Measurements from ENCODE around the gene ASCC2.

Gene ASCC2

GRCh38 chr22:29753808-29754657 is 84.0 kb downstream of the ASCC2 start:
- DNase-seq, result no peak

GRCh38 chr22:29751669-29752068 is 86.4 kb downstream of the ASCC2 start:
- no peak for DNase-seq

- no peak for DNase-seq
Measured at GRCh38 chr22:29750559-29751538, 87.2 kb downstream of the ASCC2 start.

- no peak for DNase-seq
Measured at GRCh38 chr22:29750029-29750428, 88.0 kb downstream of the ASCC2 start.

- DNase-seq, result peak; percentile 14
Measured at GRCh38 chr22:29748248-29748893, 89.7 kb downstream of the ASCC2 start.

GRCh38 chr22:29747832-29748231 is 90.2 kb downstream of the ASCC2 start:
- no peak for DNase-seq

GRCh38 chr22:29744902-29745301 is 93.2 kb downstream of the ASCC2 start:
- DNase-seq, result peak; percentile 70

- no peak for DNase-seq
Measured at GRCh38 chr22:29742326-29742725, 95.7 kb downstream of the ASCC2 start.

- DNase-seq, result no peak
Measured at GRCh38 chr22:29741926-29742325, 96.1 kb downstream of the ASCC2 start.

- no peak for DNase-seq
Measured at GRCh38 chr22:29740216-29740615, 97.9 kb downstream of the ASCC2 start.

GRCh38 chr22:29739346-29739875 is 98.7 kb downstream of the ASCC2 start:
- DNase-seq, result no peak

All from HCEC 1CT (cell line).